GM12878 (cell line): ENCODE data around the gene ADAMTS18. TPM values are rescaled to one million over a fixed set of nuclear protein-coding genes. Genes with fewer than 3 reads are reported as not detected.

ENCODE experiments used
- ATAC-seq: fragments of 200-7000 bp; cut with Tn5 transposase; 3 replicates; pipeline ENCODE4 v1.9.1; 2020; ENCODE audit warnings: mild to moderate bottlenecking, moderate library complexity
- BruUV-seq: library from RNA; stranded (reverse); fragments of 400-500 nt; replicated peaks from 2 replicates; lab custom pipeline; 2021; lab: Mats Ljungman, UMichigan
- CTCF ChIA-PET: fragments of 300-600 bp; sonication (Branson Sonifier 250); formaldehyde crosslinking; extraction: SDS; loops from one replicate; lab custom pipeline; 2021; ENCODE audit warnings: inconsistent platforms; lab: Yijun Ruan, JAX
- POLR2A ChIA-PET: fragments of 350-600 bp; formaldehyde crosslinking; extraction: SDS; loops from one replicate; lab custom pipeline; 2021; ENCODE audit warnings: inconsistent platforms; lab: Charles Lee
- RAD21 ChIA-PET: fragments of 300-600 bp; sonication (Branson Sonifier 250); formaldehyde crosslinking; loops from one replicate; lab custom pipeline; 2023; ENCODE audit warnings: antibody characterized with exemption; ENCODE audit not compliant: unreplicated experiment; lab: Charles Lee
- SMC1A ChIA-PET: fragments of 300-600 bp; sonication (Branson Sonifier 250); formaldehyde crosslinking; loops from one replicate; lab custom pipeline; 2023; ENCODE audit not compliant: unreplicated experiment, uncharacterized antibody; lab: Charles Lee
- DNase-seq: peaks from one replicate; pipeline ENCODE4 v3.0.0-alpha.2; 2011; ENCODE audit warnings: low read depth, low spot score
- FAIRE-seq: peaks from 3 replicates; lab custom pipeline; 2011; peaks lifted over from hg19 to GRCh38; lab: Jason Lieb, UNC
- H2AFZ ChIP-seq: 2 replicates; pipeline ENCODE4 v1.6.0; 2011; ENCODE audit warnings: low read depth, low read length, control low read depth; ENCODE audit not compliant: control insufficient read depth
- H3K27ac ChIP-seq: 2 replicates; pipeline ENCODE4 v1.5.1; 2011; ENCODE audit warnings: control low read depth; ENCODE audit not compliant: control insufficient read depth, insufficient read depth
- H3K27me3 ChIP-seq, 2 experiments: replicated peaks in 1 of 2; 2 replicates each; pipeline versions ENCODE4 v1.6.0 to v1.6.1; 2011; ENCODE audit warnings: low read length in 1 of 2; ENCODE audit not compliant: control insufficient read depth in 2 of 2, insufficient read depth in 2 of 2
- H3K36me3 ChIP-seq, 2 experiments: 2 replicates each; pipeline ENCODE4 v1.5.1; 2011; ENCODE audit warnings: low read length in 1 of 2; ENCODE audit not compliant: control insufficient read depth in 2 of 2, insufficient read depth in 2 of 2
- H3K4me1 ChIP-seq: 2 replicates; pipeline ENCODE4 v1.6.1; 2011; ENCODE audit warnings: mild to moderate bottlenecking, low read length, moderate library complexity, mixed read lengths; ENCODE audit not compliant: control insufficient read depth, insufficient read depth
- H3K4me2 ChIP-seq: 2 replicates; pipeline ENCODE4 v1.6.0; 2011; ENCODE audit warnings: control low read depth; ENCODE audit not compliant: control insufficient read depth, insufficient read depth
- H3K4me3 ChIP-seq: fragments of 200-600 bp; sonication (generic); 2 replicates; pipeline ENCODE4 v1.5.1; 2016
- H3K79me2 ChIP-seq: 2 replicates; pipeline ENCODE4 v1.6.0; 2011; ENCODE audit warnings: low read length; ENCODE audit not compliant: control insufficient read depth, insufficient read depth
- H3K9ac ChIP-seq: 2 replicates; pipeline ENCODE4 v1.8.0; 2011; ENCODE audit warnings: low read length, control low read depth, mixed read lengths; ENCODE audit not compliant: control insufficient read depth, insufficient read depth
- H3K9me3 ChIP-seq: replicated peaks from 3 replicates; pipeline ENCODE4 v1.5.1; 2011; ENCODE audit warnings: mild to moderate bottlenecking, low read length; ENCODE audit not compliant: control insufficient read depth, insufficient read depth
- H4K20me1 ChIP-seq: 2 replicates; pipeline ENCODE4 v1.6.0; 2011; ENCODE audit not compliant: control insufficient read depth, insufficient read depth
- CHD1 ChIP-seq: IDR thresholded peaks from 2 replicates; pipeline ENCODE4 v1.6.1; 2012; ENCODE audit warnings: low read depth, low read length, improper control_type of control experiment
- HDGF ChIP-seq: fragments of 450-650 bp; IDR thresholded peaks from 2 replicates; pipeline ENCODE4 v1.6.1; 2016; ENCODE audit warnings: antibody characterized with exemption
- MXI1 ChIP-seq: fragments of 150-350 bp; IDR thresholded peaks from 2 replicates; pipeline ENCODE4 v1.6.1; 2011; ENCODE audit warnings: low read depth, mild to moderate bottlenecking, inconsistent platforms, low read length, improper control_type of control experiment
- MYC ChIP-seq: IDR thresholded peaks from 2 replicates; pipeline ENCODE4 v1.6.1; 2011; ENCODE audit warnings: mild to moderate bottlenecking, low read length, moderate library complexity, inconsistent platforms; ENCODE audit not compliant: insufficient read depth, insufficient replicate concordance, insufficient read length, severe bottlenecking
- RCOR1 ChIP-seq: conservative IDR thresholded peaks from 2 replicates; pipeline ENCODE4 v1.6.1; 2012; ENCODE audit warnings: low read depth, low read length, improper control_type of control experiment
- RELA ChIP-seq: fragments of 450-650 bp; IDR thresholded peaks from 2 replicates; pipeline ENCODE4 v1.8.0; 2014; ENCODE audit warnings: borderline replicate concordance; ENCODE audit not compliant: partially characterized antibody
- REST ChIP-seq: IDR thresholded peaks from 2 replicates; pipeline ENCODE4 v1.6.1; 2012; ENCODE audit warnings: mild to moderate bottlenecking, low read depth, low read length
- WGBS: methylation state at CpG from one replicate; pipeline ENCODE4 v1.1.6; 2016; ENCODE audit warnings: low lambda C conversion rate; ENCODE audit not compliant: insufficient replicate concordance, insufficient coverage; ENCODE audit errors: missing lambda C conversion rate; 5-methylcytosine and 5-hydroxymethylcytosine counted together
- in situ Hi-C: fragments of 300-500 bp; cut with MboI; formaldehyde crosslinking; loops from 9 replicates; pipeline ENCODE4 v1.14.3; 2018; ENCODE audit warnings: mixed read lengths
- intact Hi-C: fragments of 100-400 bp; cut with micrococcal nuclease; formaldehyde crosslinking; loops from one replicate; pipeline ENCODE4 v1.14.2; 2022; ENCODE audit not compliant: unreplicated experiment
- polyA plus RNA-seq, 11 experiments: library from polyadenylated mRNA; depleted of rRNA in 4 of 11; unstranded in 6 of 11; stranded (reverse) in 5 of 11; fragments of >200 nt; fragmentation: Nextera tagmentation in 4 of 11; fragmentation: Illumina TruSeq in 1 of 11; extraction: Ambion mirVana in 4 of 11; extraction: Trizol in 1 of 11; gene quantifications; 1 replicate in 1 of 11; 2 replicates in 10 of 11; pipeline versions ENCODE4 v1.2.1 to v1.2.3, GENCODE V29; 2011 to 2016; ENCODE audit warnings: inconsistent platforms in 2 of 11, missing spikeins in 2 of 11, low read depth in 1 of 11
- total RNA-seq, 4 experiments: library from RNA; depleted of rRNA in 3 of 4; stranded (reverse); fragments of >200 nt in 3 of 4; fragmentation: Illumina TruSeq in 1 of 4; extraction: Trizol in 1 of 4; gene quantifications; 2 replicates each; pipeline versions ENCODE4 v1.2.1 to v1.2.3, GENCODE V29; 2013 to 2021
- TF ChIP-seq, protein P1 (sequence below): fragments of 450-650 bp; formaldehyde crosslinking; IDR thresholded peaks from 2 replicates; pipeline ENCODE4 v1.5.0; 2022; ENCODE audit warnings: mild to moderate bottlenecking, missing genetic modification characterization
- TF ChIP-seq, protein P2 (sequence below): fragments of 450-650 bp; formaldehyde crosslinking; IDR thresholded peaks from 2 replicates; pipeline ENCODE4 v1.4.0; 2022; ENCODE audit warnings: mild to moderate bottlenecking, moderate library complexity

ADAMTS18 gene
- total and polyA plus RNA-seq, 10 of the 15 experiments (the other 5 are each of a cell fraction or from before 2014, with no cell fraction given) = not detected

GRCh38 chr16:77324729-77325128 is 110.1 kb downstream of the ADAMTS18 start:
- in situ Hi-C loops = no loop called here
- TF ChIP-seq CHD1 = no peak
- no peak for TF ChIP-seq MXI1
- no peak for TF ChIP-seq REST
- TF ChIP-seq HDGF = no peak
- no peak for TF ChIP-seq RELA
- TF ChIP-seq, protein P1, sequence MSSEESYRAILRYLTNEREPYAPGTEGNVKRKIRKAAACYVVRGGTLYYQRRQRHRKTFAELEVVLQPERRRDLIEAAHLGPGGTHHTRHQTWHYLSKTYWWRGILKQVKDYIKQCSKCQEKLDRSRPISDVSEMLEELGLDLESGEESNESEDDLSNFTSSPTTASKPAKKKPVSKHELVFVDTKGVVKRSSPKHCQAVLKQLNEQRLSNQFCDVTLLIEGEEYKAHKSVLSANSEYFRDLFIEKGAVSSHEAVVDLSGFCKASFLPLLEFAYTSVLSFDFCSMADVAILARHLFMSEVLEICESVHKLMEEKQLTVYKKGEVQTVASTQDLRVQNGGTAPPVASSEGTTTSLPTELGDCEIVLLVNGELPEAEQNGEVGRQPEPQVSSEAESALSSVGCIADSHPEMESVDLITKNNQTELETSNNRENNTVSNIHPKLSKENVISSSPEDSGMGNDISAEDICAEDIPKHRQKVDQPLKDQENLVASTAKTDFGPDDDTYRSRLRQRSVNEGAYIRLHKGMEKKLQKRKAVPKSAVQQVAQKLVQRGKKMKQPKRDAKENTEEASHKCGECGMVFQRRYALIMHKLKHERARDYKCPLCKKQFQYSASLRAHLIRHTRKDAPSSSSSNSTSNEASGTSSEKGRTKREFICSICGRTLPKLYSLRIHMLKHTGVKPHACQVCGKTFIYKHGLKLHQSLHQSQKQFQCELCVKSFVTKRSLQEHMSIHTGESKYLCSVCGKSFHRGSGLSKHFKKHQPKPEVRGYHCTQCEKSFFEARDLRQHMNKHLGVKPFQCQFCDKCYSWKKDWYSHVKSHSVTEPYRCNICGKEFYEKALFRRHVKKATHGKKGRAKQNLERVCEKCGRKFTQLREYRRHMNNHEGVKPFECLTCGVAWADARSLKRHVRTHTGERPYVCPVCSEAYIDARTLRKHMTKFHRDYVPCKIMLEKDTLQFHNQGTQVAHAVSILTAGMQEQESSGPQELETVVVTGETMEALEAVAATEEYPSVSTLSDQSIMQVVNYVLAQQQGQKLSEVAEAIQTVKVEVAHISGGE (CRISPR knock-in tag) = no peak
- no peak for TF ChIP-seq MYC
- TF ChIP-seq, protein P2, sequence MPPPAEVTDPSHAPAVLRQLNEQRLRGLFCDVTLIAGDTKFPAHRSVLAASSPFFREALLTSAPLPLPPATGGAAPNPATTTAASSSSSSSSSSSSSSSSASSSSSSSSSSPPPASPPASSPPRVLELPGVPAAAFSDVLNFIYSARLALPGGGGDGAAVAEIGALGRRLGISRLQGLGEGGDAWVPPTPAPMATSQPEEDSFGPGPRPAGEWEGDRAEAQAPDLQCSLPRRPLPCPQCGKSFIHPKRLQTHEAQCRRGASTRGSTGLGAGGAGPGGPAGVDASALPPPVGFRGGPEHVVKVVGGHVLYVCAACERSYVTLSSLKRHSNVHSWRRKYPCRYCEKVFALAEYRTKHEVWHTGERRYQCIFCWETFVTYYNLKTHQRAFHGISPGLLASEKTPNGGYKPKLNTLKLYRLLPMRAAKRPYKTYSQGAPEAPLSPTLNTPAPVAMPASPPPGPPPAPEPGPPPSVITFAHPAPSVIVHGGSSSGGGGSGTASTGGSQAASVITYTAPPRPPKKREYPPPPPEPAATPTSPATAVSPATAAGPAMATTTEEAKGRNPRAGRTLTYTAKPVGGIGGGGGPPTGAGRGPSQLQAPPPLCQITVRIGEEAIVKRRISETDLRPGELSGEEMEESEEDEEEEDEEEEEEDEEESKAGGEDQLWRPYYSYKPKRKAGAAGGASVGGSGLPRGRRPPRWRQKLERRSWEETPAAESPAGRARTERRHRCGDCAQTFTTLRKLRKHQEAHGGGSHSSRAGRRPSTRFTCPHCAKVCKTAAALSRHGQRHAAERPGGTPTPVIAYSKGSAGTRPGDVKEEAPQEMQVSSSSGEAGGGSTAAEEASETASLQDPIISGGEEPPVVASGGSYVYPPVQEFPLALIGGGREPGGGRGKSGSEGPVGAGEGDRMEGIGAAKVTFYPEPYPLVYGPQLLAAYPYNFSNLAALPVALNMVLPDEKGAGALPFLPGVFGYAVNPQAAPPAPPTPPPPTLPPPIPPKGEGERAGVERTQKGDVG (CRISPR knock-in tag) = no peak
- no peak for TF ChIP-seq RCOR1
- TF ChIP-seq, all 136 proteins: peak for 0
- FAIRE-seq (no peak), ATAC-seq (no peak), DNase-seq (no peak)
- peaks cover 3% of the 10 kb centered on the region for H3K4me1 ChIP-seq
- no peaks in the 10 kb centered on the region for H4K20me1 ChIP-seq
- no peak overlapping the region for H2AFZ ChIP-seq
- CTCF ChIA-PET = no interaction called here
- RAD21 ChIA-PET = no interaction called here
- no peak overlapping the region for H3K9ac ChIP-seq
- no peaks in the 10 kb centered on the region for H3K36me3 ChIP-seq
- H3K9me3 ChIP-seq = no peaks in the 10 kb centered on the region
- H3K79me2 ChIP-seq = no peaks in the 10 kb centered on the region
- H3K27me3 ChIP-seq = no peaks in the 10 kb centered on the region
- no peak overlapping the region for H3K27ac ChIP-seq
- no peak overlapping the region for H3K4me2 ChIP-seq
- no peak overlapping the region for H3K4me3 ChIP-seq
- no TSS peak for BruUV-seq
- SMC1A ChIA-PET = no interaction called here
- 32% methylated on average over 3 of the region's 3 CpGs for WGBS
- intact Hi-C loops = no loop called here
- POLR2A ChIA-PET = no interaction called here
